GM23338 (cell line): ENCODE measurements around the gene NAP1L3. TPM values are rescaled to one million over a fixed set of nuclear protein-coding genes. Genes with fewer than 3 reads are reported as not detected.

Source experiments
- ATAC-seq: fragments of 200-7000 bp; cut with Tn5 transposase; 3 replicates; pipeline ENCODE4 v1.9.1; 2020
- DNase-seq: peaks from one replicate; pipeline ENCODE4 v3.0.0-alpha.2; 2015; ENCODE audit warnings: low spot score
- H2AFZ ChIP-seq: fragments of 200-600 bp; sonication (generic); 2 replicates; pipeline ENCODE4 v1.8.0; 2016; ENCODE audit warnings: antibody characterized with exemption, mild to moderate bottlenecking, moderate library complexity
- H3F3A ChIP-seq: fragments of 200-600 bp; sonication (generic); replicated peaks from 2 replicates; pipeline ENCODE4 v1.8.0; 2017; ENCODE audit warnings: antibody characterized with exemption, mixed run types, low read depth
- H3K27ac ChIP-seq: fragments of 200-600 bp; sonication (generic); 2 replicates; pipeline ENCODE4 v1.6.1; 2016; ENCODE audit warnings: low read depth
- H3K27me3 ChIP-seq: fragments of 200-600 bp; sonication (generic); 2 replicates; pipeline ENCODE4 v1.8.0; 2016; ENCODE audit warnings: mild to moderate bottlenecking, mixed run types, moderate library complexity; ENCODE audit not compliant: insufficient read depth
- H3K36me3 ChIP-seq: fragments of 200-600 bp; sonication (generic); 2 replicates; pipeline ENCODE4 v1.8.0; 2016; ENCODE audit warnings: mild to moderate bottlenecking; ENCODE audit not compliant: insufficient read depth
- H3K4me1 ChIP-seq: fragments of 200-600 bp; sonication (generic); 2 replicates; pipeline ENCODE4 v1.8.0; 2016; ENCODE audit warnings: mild to moderate bottlenecking, moderate library complexity; ENCODE audit not compliant: insufficient read depth
- H3K4me2 ChIP-seq: fragments of 200-600 bp; sonication (generic); 2 replicates; pipeline ENCODE4 v1.7.1; 2017; ENCODE audit warnings: mixed run types
- H3K4me3 ChIP-seq: fragments of 200-600 bp; sonication (generic); 2 replicates; pipeline ENCODE4 v1.6.1; 2016; ENCODE audit warnings: mixed run types
- H3K79me2 ChIP-seq: fragments of 200-600 bp; sonication (generic); replicated peaks from 2 replicates; pipeline ENCODE4 v1.8.0; 2017; ENCODE audit warnings: mild to moderate bottlenecking; ENCODE audit not compliant: insufficient read depth
- H3K9me2 ChIP-seq: fragments of 200-600 bp; sonication (generic); 2 replicates; pipeline ENCODE4 v1.8.0; 2017; ENCODE audit not compliant: insufficient read depth
- H4K20me1 ChIP-seq: fragments of 200-600 bp; sonication (generic); replicated peaks from 2 replicates; pipeline ENCODE4 v1.8.0; 2017; ENCODE audit warnings: mild to moderate bottlenecking; ENCODE audit not compliant: insufficient read depth
- H3K27ac Mint-ChIP-seq: 2 replicates; pipeline ENCODE4 v1.8.0; 2020; ENCODE audit warnings: inconsistent platforms, mild to moderate bottlenecking, moderate library complexity, mixed read lengths
- H3K27me3 Mint-ChIP-seq: 3 replicates; pipeline ENCODE4 v1.8.0; 2022; ENCODE audit warnings: low read depth, mild to moderate bottlenecking, moderate library complexity, mixed read lengths, inconsistent platforms; ENCODE audit not compliant: insufficient read depth, poor library complexity
- H3K36me3 Mint-ChIP-seq: 3 replicates; pipeline ENCODE4 v1.8.0; 2021; ENCODE audit warnings: low read depth, mild to moderate bottlenecking, inconsistent platforms, moderate library complexity, mixed read lengths
- H3K4me1 Mint-ChIP-seq: 3 replicates; pipeline ENCODE4 v1.8.0; 2020; ENCODE audit warnings: mild to moderate bottlenecking, inconsistent platforms, mixed read lengths
- H3K4me3 Mint-ChIP-seq: 3 replicates; pipeline ENCODE4 v1.8.0; 2021; ENCODE audit warnings: moderate library complexity, mild to moderate bottlenecking, inconsistent platforms, mixed read lengths
- H3K9me3 Mint-ChIP-seq: 3 replicates; pipeline ENCODE4 v1.8.0; 2020; ENCODE audit warnings: moderate library complexity, mild to moderate bottlenecking, inconsistent platforms, mixed read lengths
- EZH2 ChIP-seq: fragments of 200-600 bp; sonication (generic); IDR thresholded peaks from one replicate; pipeline ENCODE4 v1.8.0; 2017; ENCODE audit warnings: antibody characterized with exemption, mild to moderate bottlenecking, low read depth; ENCODE audit not compliant: unreplicated experiment
- EZH2phosphoT487 ChIP-seq: fragments of 200-600 bp; sonication (generic); IDR thresholded peaks from one replicate; pipeline ENCODE4 v1.8.1; 2018; ENCODE audit warnings: antibody characterized with exemption; ENCODE audit not compliant: unreplicated experiment
- NANOG ChIP-seq: IDR thresholded peaks from 2 replicates; pipeline ENCODE4 v1.6.1; 2016; ENCODE audit warnings: antibody characterized with exemption, borderline replicate concordance
- POLR2AphosphoS5 ChIP-seq: IDR thresholded peaks from 2 replicates; pipeline ENCODE4 v1.6.1; 2016; ENCODE audit warnings: antibody characterized with exemption, low read depth
- ZNF114 ChIP-seq: fragments of 250-450 bp; sonication (Bioruptor Pico); IDR thresholded peaks from 2 replicates; pipeline ENCODE4 v1.5.0; 2020; ENCODE audit warnings: mild to moderate bottlenecking, moderate library complexity
- ZNF331 ChIP-seq: fragments of 250-450 bp; sonication (Bioruptor Pico); IDR thresholded peaks from 2 replicates; pipeline ENCODE4 v1.5.0; 2020; ENCODE audit warnings: low read depth, mild to moderate bottlenecking, moderate library complexity
- ZNF462 ChIP-seq: fragments of 250-450 bp; sonication (Bioruptor Pico); IDR thresholded peaks from 2 replicates; pipeline ENCODE4 v1.5.0; 2020; ENCODE audit warnings: mild to moderate bottlenecking, moderate library complexity
- polyA plus RNA-seq: library from polyadenylated mRNA; unstranded; fragments of >200 nt; fragmentation: Nextera tagmentation; extraction: Ambion mirVana; gene quantifications from 2 replicates; pipeline ENCODE4 v1.2.1, GENCODE V29; 2016
- total RNA-seq: library from RNA; depleted of rRNA; stranded (reverse); fragments of >200 nt; shearing (Covaris generic); gene quantifications from 2 replicates; pipeline ENCODE4 v1.2.3, GENCODE V29; 2014; rRNA removed

NAP1L3 gene
- total and polyA plus RNA-seq, 2 experiments from 2014 or later, result 47.9 to 54.9 TPM

GRCh38 chrX:93649381-93649780 is 24.0 kb downstream of the NAP1L3 start:
- Histone ChIP-seq H3K4me1 (no peaks in the 10 kb centered on the region), H2AFZ (no peak overlapping the region), H3K27me3 (no peaks in the 10 kb centered on the region), H4K20me1 (no peaks in the 10 kb centered on the region), H3K79me2 (no peaks in the 10 kb centered on the region), H3F3A (no peaks in the 10 kb centered on the region), H3K36me3 (no peaks in the 10 kb centered on the region), H3K27ac (no peak overlapping the region), H3K9me2 (no peaks in the 10 kb centered on the region), H3K4me3 (no peak overlapping the region), H3K4me2 (no peak overlapping the region)
- no peaks in the 10 kb centered on the region for H3K4me1 Mint-ChIP-seq
- H3K27ac Mint-ChIP-seq, result no peak overlapping the region
- no peak for TF ChIP-seq POLR2AphosphoS5
- no peak for TF ChIP-seq NANOG
- no peak for TF ChIP-seq ZNF462
- no peak for TF ChIP-seq EZH2
- TF ChIP-seq ZNF331, result no peak
- no peak for TF ChIP-seq EZH2phosphoT487
- no peak for TF ChIP-seq ZNF114 (CRISPR knock-in tag)
- H3K4me3 Mint-ChIP-seq, result no peak overlapping the region
- DNase-seq (no peak), ATAC-seq (no peak; the same call in 2 of the 3 replicates)
- H3K27me3 Mint-ChIP-seq, result peaks cover 2% of the 10 kb centered on the region
- peaks cover 25% of the 10 kb centered on the region for H3K9me3 Mint-ChIP-seq
- peaks cover 23% of the 10 kb centered on the region for H3K36me3 Mint-ChIP-seq

- peak; percentile 57 for DNase-seq
Measured at GRCh38 chrX:93637591-93637990, 35.8 kb downstream of the NAP1L3 start.

More at GRCh38 chrX:93637591-93637990, 35.8 kb downstream of the NAP1L3 start:
- ATAC-seq, result peak; percentile 33; the same call in 1 of the 3 replicates
- no peak overlapping the region for H3K4me3 Mint-ChIP-seq
- Histone ChIP-seq H2AFZ (no peak overlapping the region), H3K4me2 (no peak overlapping the region), H3K4me1 (no peaks in the 10 kb centered on the region), H3K27me3 (no peaks in the 10 kb centered on the region), H3F3A (no peaks in the 10 kb centered on the region), H3K79me2 (no peaks in the 10 kb centered on the region), H3K4me3 (no peak overlapping the region), H4K20me1 (no peaks in the 10 kb centered on the region), H3K9me2 (no peaks in the 10 kb centered on the region), H3K36me3 (no peaks in the 10 kb centered on the region), H3K27ac (0 out of 2 replicates have a peak overlapping the region, but pooled peaks have one; percentile 81)
- no peak for TF ChIP-seq EZH2phosphoT487
- peak; percentile 62; the same call in 1 of the 2 replicates for TF ChIP-seq NANOG
- peaks cover 30% of the 10 kb centered on the region for H3K9me3 Mint-ChIP-seq
- H3K36me3 Mint-ChIP-seq, result peaks cover 30% of the 10 kb centered on the region
- no peaks in the 10 kb centered on the region for H3K27me3 Mint-ChIP-seq
- H3K4me1 Mint-ChIP-seq, result peaks cover 4% of the 10 kb centered on the region; the same call in 2 of the 3 replicates
- no peak overlapping the region for H3K27ac Mint-ChIP-seq

Other genes with a start within 250 kb of the NAP1L3 start
- gene FAM133A, start 628 bp upstream of the NAP1L3 start, total RNA-seq, result 0.70 and 1.1 TPM in 2 replicates
- 1.2 and 1.3 TPM in 2 replicates for gene FAM133A, start 628 bp upstream of the NAP1L3 start, polyA plus RNA-seq